GM12892 (cell line): ENCODE results near the gene ARL15.

Experiments
- POLR2A ChIP-seq: IDR thresholded peaks from 2 replicates; pipeline ENCODE4 v1.6.1; 2011; ENCODE audit warnings: low read depth, low read length, control low read depth
- POLR2AphosphoS5 ChIP-seq: IDR thresholded peaks from 2 replicates; pipeline ENCODE4 v1.6.1; 2011; ENCODE audit warnings: low read depth, low read length, control low read depth
- TAF1 ChIP-seq: IDR thresholded peaks from 2 replicates; pipeline ENCODE4 v1.6.1; 2011; ENCODE audit warnings: low read depth, mild to moderate bottlenecking, control low read depth, low read length, borderline replicate concordance

GRCh38 chr5:54264574-54264973, 45.8 kb downstream of the ARL15 start:
- TF ChIP-seq TAF1 (no peak), POLR2AphosphoS5 (no peak), POLR2A (no peak)
